GM23338 (cell line): ENCODE data around the gene EVI5. TPM values are rescaled to one million over a fixed set of nuclear protein-coding genes. Genes with fewer than 3 reads are reported as not detected.
A peak's percentile ranks its signal among the peaks of the same experiment; 100 is the strongest.

Source experiments
- ATAC-seq: fragments of 200-7000 bp; cut with Tn5 transposase; 3 replicates; pipeline ENCODE4 v1.9.1; 2020
- DNase-seq: peaks from one replicate; pipeline ENCODE4 v3.0.0-alpha.2; 2015; ENCODE audit warnings: low spot score
- H2AFZ ChIP-seq: fragments of 200-600 bp; sonication (generic); 2 replicates; pipeline ENCODE4 v1.8.0; 2016; ENCODE audit warnings: antibody characterized with exemption, mild to moderate bottlenecking, moderate library complexity
- H3F3A ChIP-seq: fragments of 200-600 bp; sonication (generic); replicated peaks from 2 replicates; pipeline ENCODE4 v1.8.0; 2017; ENCODE audit warnings: antibody characterized with exemption, mixed run types, low read depth
- H3K27ac ChIP-seq: fragments of 200-600 bp; sonication (generic); 2 replicates; pipeline ENCODE4 v1.6.1; 2016; ENCODE audit warnings: low read depth
- H3K27me3 ChIP-seq: fragments of 200-600 bp; sonication (generic); 2 replicates; pipeline ENCODE4 v1.8.0; 2016; ENCODE audit warnings: mild to moderate bottlenecking, mixed run types, moderate library complexity; ENCODE audit not compliant: insufficient read depth
- H3K36me3 ChIP-seq: fragments of 200-600 bp; sonication (generic); 2 replicates; pipeline ENCODE4 v1.8.0; 2016; ENCODE audit warnings: mild to moderate bottlenecking; ENCODE audit not compliant: insufficient read depth
- H3K4me1 ChIP-seq: fragments of 200-600 bp; sonication (generic); 2 replicates; pipeline ENCODE4 v1.8.0; 2016; ENCODE audit warnings: mild to moderate bottlenecking, moderate library complexity; ENCODE audit not compliant: insufficient read depth
- H3K4me2 ChIP-seq: fragments of 200-600 bp; sonication (generic); 2 replicates; pipeline ENCODE4 v1.7.1; 2017; ENCODE audit warnings: mixed run types
- H3K4me3 ChIP-seq: fragments of 200-600 bp; sonication (generic); 2 replicates; pipeline ENCODE4 v1.6.1; 2016; ENCODE audit warnings: mixed run types
- H3K79me2 ChIP-seq: fragments of 200-600 bp; sonication (generic); replicated peaks from 2 replicates; pipeline ENCODE4 v1.8.0; 2017; ENCODE audit warnings: mild to moderate bottlenecking; ENCODE audit not compliant: insufficient read depth
- H3K9me2 ChIP-seq: fragments of 200-600 bp; sonication (generic); 2 replicates; pipeline ENCODE4 v1.8.0; 2017; ENCODE audit not compliant: insufficient read depth
- H4K20me1 ChIP-seq: fragments of 200-600 bp; sonication (generic); replicated peaks from 2 replicates; pipeline ENCODE4 v1.8.0; 2017; ENCODE audit warnings: mild to moderate bottlenecking; ENCODE audit not compliant: insufficient read depth
- H3K27ac Mint-ChIP-seq: 2 replicates; pipeline ENCODE4 v1.8.0; 2020; ENCODE audit warnings: inconsistent platforms, mild to moderate bottlenecking, moderate library complexity, mixed read lengths
- H3K27me3 Mint-ChIP-seq: 3 replicates; pipeline ENCODE4 v1.8.0; 2022; ENCODE audit warnings: low read depth, mild to moderate bottlenecking, moderate library complexity, mixed read lengths, inconsistent platforms; ENCODE audit not compliant: insufficient read depth, poor library complexity
- H3K36me3 Mint-ChIP-seq: 3 replicates; pipeline ENCODE4 v1.8.0; 2021; ENCODE audit warnings: low read depth, mild to moderate bottlenecking, inconsistent platforms, moderate library complexity, mixed read lengths
- H3K4me1 Mint-ChIP-seq: 3 replicates; pipeline ENCODE4 v1.8.0; 2020; ENCODE audit warnings: mild to moderate bottlenecking, inconsistent platforms, mixed read lengths
- H3K4me3 Mint-ChIP-seq: 3 replicates; pipeline ENCODE4 v1.8.0; 2021; ENCODE audit warnings: moderate library complexity, mild to moderate bottlenecking, inconsistent platforms, mixed read lengths
- H3K9me3 Mint-ChIP-seq: 3 replicates; pipeline ENCODE4 v1.8.0; 2020; ENCODE audit warnings: moderate library complexity, mild to moderate bottlenecking, inconsistent platforms, mixed read lengths
- CREB1 ChIP-seq: fragments of 250-450 bp; sonication (Bioruptor Pico); IDR thresholded peaks from 2 replicates; pipeline ENCODE4 v1.5.0; 2020; ENCODE audit warnings: low read depth, mild to moderate bottlenecking, moderate library complexity
- EZH2 ChIP-seq: fragments of 200-600 bp; sonication (generic); IDR thresholded peaks from one replicate; pipeline ENCODE4 v1.8.0; 2017; ENCODE audit warnings: antibody characterized with exemption, mild to moderate bottlenecking, low read depth; ENCODE audit not compliant: unreplicated experiment
- EZH2phosphoT487 ChIP-seq: fragments of 200-600 bp; sonication (generic); IDR thresholded peaks from one replicate; pipeline ENCODE4 v1.8.1; 2018; ENCODE audit warnings: antibody characterized with exemption; ENCODE audit not compliant: unreplicated experiment
- JUNB ChIP-seq: IDR thresholded peaks from one replicate; pipeline ENCODE4 v1.6.1; 2016; ENCODE audit warnings: antibody characterized with exemption; ENCODE audit not compliant: unreplicated experiment
- NANOG ChIP-seq: IDR thresholded peaks from 2 replicates; pipeline ENCODE4 v1.6.1; 2016; ENCODE audit warnings: antibody characterized with exemption, borderline replicate concordance
- POLR2AphosphoS5 ChIP-seq: IDR thresholded peaks from 2 replicates; pipeline ENCODE4 v1.6.1; 2016; ENCODE audit warnings: antibody characterized with exemption, low read depth
- STAT1 ChIP-seq: IDR thresholded peaks from one replicate; pipeline ENCODE4 v1.6.1; 2016; ENCODE audit warnings: antibody characterized with exemption; ENCODE audit not compliant: unreplicated experiment
- ZNF114 ChIP-seq: fragments of 250-450 bp; sonication (Bioruptor Pico); IDR thresholded peaks from 2 replicates; pipeline ENCODE4 v1.5.0; 2020; ENCODE audit warnings: mild to moderate bottlenecking, moderate library complexity
- ZNF331 ChIP-seq: fragments of 250-450 bp; sonication (Bioruptor Pico); IDR thresholded peaks from 2 replicates; pipeline ENCODE4 v1.5.0; 2020; ENCODE audit warnings: low read depth, mild to moderate bottlenecking, moderate library complexity
- polyA plus RNA-seq: library from polyadenylated mRNA; unstranded; fragments of >200 nt; fragmentation: Nextera tagmentation; extraction: Ambion mirVana; gene quantifications from 2 replicates; pipeline ENCODE4 v1.2.1, GENCODE V29; 2016
- total RNA-seq: library from RNA; depleted of rRNA; stranded (reverse); fragments of >200 nt; shearing (Covaris generic); gene quantifications from 2 replicates; pipeline ENCODE4 v1.2.3, GENCODE V29; 2014
- TF ChIP-seq, protein P1 (sequence below), 2 experiments: fragments of 200-600 bp in 1 of 2; sonication (generic) in 1 of 2; conservative IDR thresholded peaks; 2 replicates each; pipeline versions ENCODE4 v1.5.1 to v1.6.1; 2016 to 2017; ENCODE audit warnings: antibody characterized with exemption in 2 of 2, low read depth in 2 of 2, mild to moderate bottlenecking in 2 of 2, moderate library complexity in 1 of 2
- TF ChIP-seq, protein P2 (sequence below): IDR thresholded peaks from one replicate; pipeline ENCODE4 v1.6.1; 2018; ENCODE audit warnings: antibody characterized with exemption; ENCODE audit not compliant: unreplicated experiment
- TF ChIP-seq, protein P3 (sequence below): fragments of 250-450 bp; sonication (Bioruptor Pico); IDR thresholded peaks from 2 replicates; pipeline ENCODE4 v1.5.0; 2020; ENCODE audit warnings: mild to moderate bottlenecking, moderate library complexity
- TF ChIP-seq, protein P4 (sequence below): IDR thresholded peaks from 2 replicates; pipeline ENCODE4 v1.6.1; 2016; ENCODE audit warnings: antibody characterized with exemption

The EVI5 gene
- total and polyA plus RNA-seq, 2 experiments from 2014 or later: 15.6 to 24.8 TPM

DNA sequence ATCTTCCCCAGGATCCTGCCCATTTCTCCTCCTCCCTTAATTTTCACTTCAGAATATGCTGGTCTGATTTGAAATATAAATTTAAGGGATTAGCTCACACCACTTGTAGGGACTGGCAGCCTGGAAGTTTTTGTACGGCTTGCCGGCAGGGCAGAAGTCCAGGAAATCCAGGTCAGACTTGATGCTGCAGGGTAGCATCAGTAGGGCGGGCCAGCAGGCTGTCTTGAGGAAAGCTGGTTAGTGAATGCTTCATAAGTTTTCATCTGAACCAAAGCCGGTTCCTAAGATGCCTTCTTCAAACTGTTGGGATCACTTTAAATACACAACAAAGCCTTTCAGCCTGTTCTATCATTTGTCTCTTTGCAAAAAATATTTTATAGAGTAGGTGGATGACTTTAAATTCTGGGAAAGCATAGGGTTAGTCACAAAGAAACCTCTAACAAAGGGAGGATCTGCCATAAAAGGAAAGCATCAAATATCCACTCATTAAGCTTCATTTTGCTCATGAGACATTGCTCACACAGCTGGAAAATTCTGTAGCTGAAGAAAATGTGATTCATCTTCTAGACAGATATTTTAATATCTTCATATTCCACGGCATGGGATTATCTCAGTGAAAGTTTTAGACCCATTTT lies 207.5 kb downstream of the EVI5 start:
- H3K79me2 ChIP-seq: no peaks in the 10 kb centered on the region
- TF ChIP-seq EZH2 (no peak), POLR2AphosphoS5 (no peak), JUNB (no peak), STAT1 (no peak), EZH2phosphoT487 (no peak), CREB1 (CRISPR knock-in tag) (no peak), NANOG (no peak), ZNF114 (CRISPR knock-in tag) (no peak), ZNF331 (CRISPR knock-in tag) (no peak)
- TF ChIP-seq, protein P1, sequence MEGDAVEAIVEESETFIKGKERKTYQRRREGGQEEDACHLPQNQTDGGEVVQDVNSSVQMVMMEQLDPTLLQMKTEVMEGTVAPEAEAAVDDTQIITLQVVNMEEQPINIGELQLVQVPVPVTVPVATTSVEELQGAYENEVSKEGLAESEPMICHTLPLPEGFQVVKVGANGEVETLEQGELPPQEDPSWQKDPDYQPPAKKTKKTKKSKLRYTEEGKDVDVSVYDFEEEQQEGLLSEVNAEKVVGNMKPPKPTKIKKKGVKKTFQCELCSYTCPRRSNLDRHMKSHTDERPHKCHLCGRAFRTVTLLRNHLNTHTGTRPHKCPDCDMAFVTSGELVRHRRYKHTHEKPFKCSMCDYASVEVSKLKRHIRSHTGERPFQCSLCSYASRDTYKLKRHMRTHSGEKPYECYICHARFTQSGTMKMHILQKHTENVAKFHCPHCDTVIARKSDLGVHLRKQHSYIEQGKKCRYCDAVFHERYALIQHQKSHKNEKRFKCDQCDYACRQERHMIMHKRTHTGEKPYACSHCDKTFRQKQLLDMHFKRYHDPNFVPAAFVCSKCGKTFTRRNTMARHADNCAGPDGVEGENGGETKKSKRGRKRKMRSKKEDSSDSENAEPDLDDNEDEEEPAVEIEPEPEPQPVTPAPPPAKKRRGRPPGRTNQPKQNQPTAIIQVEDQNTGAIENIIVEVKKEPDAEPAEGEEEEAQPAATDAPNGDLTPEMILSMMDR (conservative IDR thresholded peaks at IDR 0.05; ENCODE audit: low read depth in 2 of 2): no peak
- TF ChIP-seq, protein P2, sequence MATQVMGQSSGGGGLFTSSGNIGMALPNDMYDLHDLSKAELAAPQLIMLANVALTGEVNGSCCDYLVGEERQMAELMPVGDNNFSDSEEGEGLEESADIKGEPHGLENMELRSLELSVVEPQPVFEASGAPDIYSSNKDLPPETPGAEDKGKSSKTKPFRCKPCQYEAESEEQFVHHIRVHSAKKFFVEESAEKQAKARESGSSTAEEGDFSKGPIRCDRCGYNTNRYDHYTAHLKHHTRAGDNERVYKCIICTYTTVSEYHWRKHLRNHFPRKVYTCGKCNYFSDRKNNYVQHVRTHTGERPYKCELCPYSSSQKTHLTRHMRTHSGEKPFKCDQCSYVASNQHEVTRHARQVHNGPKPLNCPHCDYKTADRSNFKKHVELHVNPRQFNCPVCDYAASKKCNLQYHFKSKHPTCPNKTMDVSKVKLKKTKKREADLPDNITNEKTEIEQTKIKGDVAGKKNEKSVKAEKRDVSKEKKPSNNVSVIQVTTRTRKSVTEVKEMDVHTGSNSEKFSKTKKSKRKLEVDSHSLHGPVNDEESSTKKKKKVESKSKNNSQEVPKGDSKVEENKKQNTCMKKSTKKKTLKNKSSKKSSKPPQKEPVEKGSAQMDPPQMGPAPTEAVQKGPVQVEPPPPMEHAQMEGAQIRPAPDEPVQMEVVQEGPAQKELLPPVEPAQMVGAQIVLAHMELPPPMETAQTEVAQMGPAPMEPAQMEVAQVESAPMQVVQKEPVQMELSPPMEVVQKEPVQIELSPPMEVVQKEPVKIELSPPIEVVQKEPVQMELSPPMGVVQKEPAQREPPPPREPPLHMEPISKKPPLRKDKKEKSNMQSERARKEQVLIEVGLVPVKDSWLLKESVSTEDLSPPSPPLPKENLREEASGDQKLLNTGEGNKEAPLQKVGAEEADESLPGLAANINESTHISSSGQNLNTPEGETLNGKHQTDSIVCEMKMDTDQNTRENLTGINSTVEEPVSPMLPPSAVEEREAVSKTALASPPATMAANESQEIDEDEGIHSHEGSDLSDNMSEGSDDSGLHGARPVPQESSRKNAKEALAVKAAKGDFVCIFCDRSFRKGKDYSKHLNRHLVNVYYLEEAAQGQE: no peak
- TF ChIP-seq, protein P3, sequence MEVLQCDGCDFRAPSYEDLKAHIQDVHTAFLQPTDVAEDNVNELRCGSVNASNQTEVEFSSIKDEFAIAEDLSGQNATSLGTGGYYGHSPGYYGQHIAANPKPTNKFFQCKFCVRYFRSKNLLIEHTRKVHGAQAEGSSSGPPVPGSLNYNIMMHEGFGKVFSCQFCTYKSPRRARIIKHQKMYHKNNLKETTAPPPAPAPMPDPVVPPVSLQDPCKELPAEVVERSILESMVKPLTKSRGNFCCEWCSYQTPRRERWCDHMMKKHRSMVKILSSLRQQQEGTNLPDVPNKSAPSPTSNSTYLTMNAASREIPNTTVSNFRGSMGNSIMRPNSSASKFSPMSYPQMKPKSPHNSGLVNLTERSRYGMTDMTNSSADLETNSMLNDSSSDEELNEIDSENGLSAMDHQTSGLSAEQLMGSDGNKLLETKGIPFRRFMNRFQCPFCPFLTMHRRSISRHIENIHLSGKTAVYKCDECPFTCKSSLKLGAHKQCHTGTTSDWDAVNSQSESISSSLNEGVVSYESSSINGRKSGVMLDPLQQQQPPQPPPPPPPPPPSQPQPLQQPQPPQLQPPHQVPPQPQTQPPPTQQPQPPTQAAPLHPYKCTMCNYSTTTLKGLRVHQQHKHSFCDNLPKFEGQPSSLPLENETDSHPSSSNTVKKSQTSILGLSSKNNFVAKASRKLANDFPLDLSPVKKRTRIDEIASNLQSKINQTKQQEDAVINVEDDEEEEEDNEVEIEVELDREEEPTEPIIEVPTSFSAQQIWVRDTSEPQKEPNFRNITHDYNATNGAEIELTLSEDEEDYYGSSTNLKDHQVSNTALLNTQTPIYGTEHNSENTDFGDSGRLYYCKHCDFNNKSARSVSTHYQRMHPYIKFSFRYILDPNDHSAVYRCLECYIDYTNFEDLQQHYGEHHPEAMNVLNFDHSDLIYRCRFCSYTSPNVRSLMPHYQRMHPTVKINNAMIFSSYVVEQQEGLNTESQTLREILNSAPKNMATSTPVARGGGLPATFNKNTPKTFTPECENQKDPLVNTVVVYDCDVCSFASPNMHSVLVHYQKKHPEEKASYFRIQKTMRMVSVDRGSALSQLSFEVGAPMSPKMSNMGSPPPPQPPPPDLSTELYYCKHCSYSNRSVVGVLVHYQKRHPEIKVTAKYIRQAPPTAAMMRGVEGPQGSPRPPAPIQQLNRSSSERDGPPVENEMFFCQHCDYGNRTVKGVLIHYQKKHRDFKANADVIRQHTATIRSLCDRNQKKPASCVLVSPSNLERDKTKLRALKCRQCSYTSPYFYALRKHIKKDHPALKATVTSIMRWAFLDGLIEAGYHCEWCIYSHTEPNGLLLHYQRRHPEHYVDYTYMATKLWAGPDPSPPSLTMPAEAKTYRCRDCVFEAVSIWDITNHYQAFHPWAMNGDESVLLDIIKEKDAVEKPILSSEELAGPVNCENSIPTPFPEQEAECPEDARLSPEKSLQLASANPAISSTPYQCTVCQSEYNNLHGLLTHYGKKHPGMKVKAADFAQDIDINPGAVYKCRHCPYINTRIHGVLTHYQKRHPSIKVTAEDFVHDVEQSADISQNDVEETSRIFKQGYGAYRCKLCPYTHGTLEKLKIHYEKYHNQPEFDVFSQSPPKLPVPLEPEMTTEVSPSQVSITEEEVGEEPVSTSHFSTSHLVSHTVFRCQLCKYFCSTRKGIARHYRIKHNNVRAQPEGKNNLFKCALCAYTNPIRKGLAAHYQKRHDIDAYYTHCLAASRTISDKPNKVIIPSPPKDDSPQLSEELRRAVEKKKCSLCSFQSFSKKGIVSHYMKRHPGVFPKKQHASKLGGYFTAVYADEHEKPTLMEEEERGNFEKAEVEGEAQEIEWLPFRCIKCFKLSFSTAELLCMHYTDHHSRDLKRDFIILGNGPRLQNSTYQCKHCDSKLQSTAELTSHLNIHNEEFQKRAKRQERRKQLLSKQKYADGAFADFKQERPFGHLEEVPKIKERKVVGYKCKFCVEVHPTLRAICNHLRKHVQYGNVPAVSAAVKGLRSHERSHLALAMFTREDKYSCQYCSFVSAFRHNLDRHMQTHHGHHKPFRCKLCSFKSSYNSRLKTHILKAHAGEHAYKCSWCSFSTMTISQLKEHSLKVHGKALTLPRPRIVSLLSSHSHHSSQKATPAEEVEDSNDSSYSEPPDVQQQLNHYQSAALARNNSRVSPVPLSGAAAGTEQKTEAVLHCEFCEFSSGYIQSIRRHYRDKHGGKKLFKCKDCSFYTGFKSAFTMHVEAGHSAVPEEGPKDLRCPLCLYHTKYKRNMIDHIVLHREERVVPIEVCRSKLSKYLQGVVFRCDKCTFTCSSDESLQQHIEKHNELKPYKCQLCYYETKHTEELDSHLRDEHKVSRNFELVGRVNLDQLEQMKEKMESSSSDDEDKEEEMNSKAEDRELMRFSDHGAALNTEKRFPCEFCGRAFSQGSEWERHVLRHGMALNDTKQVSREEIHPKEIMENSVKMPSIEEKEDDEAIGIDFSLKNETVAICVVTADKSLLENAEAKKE (CRISPR knock-in tag): no peak
- TF ChIP-seq, protein P4, sequence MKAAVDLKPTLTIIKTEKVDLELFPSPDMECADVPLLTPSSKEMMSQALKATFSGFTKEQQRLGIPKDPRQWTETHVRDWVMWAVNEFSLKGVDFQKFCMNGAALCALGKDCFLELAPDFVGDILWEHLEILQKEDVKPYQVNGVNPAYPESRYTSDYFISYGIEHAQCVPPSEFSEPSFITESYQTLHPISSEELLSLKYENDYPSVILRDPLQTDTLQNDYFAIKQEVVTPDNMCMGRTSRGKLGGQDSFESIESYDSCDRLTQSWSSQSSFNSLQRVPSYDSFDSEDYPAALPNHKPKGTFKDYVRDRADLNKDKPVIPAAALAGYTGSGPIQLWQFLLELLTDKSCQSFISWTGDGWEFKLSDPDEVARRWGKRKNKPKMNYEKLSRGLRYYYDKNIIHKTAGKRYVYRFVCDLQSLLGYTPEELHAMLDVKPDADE: no peak
- no peak overlapping the region for H3K4me3 Mint-ChIP-seq
- no peaks in the 10 kb centered on the region; the same call in 2 of the 3 replicates for H3K9me3 Mint-ChIP-seq
- no peak overlapping the region for H3K4me2 ChIP-seq
- peak; percentile 4 for DNase-seq
- H3K4me3 ChIP-seq: no peak overlapping the region
- no peaks in the 10 kb centered on the region for H3K4me1 Mint-ChIP-seq
- no peaks in the 10 kb centered on the region for H3K36me3 ChIP-seq
- H3K27me3 Mint-ChIP-seq: no peaks in the 10 kb centered on the region
- no peaks in the 10 kb centered on the region for H3K36me3 Mint-ChIP-seq
- H3K27me3 ChIP-seq: no peaks in the 10 kb centered on the region
- no peak overlapping the region for H3K27ac ChIP-seq
- ATAC-seq: no peak
- no peaks in the 10 kb centered on the region; the same call in 1 of the 2 replicates for H4K20me1 ChIP-seq
- H2AFZ ChIP-seq: no peak overlapping the region
- no peaks in the 10 kb centered on the region for H3K9me2 ChIP-seq
- H3F3A ChIP-seq: no peaks in the 10 kb centered on the region
- H3K27ac Mint-ChIP-seq: no peak overlapping the region
- H3K4me1 ChIP-seq: no peaks in the 10 kb centered on the region
